Posterior cingulate gyrus (tissue), 11 donors: ENCODE data around the gene COA1.
"Not testable (repeated sequence)": the region's sequence is repeated elsewhere in the genome, so short reads cannot be mapped to it uniquely, and the experiment has no call there.

Experiments used
- DNase-seq, 10 donors: peaks; one replicate each; pipeline versions ENCODE4 v3.0.0 to v3.0.0-alpha.2; 2020 to 2021; ENCODE audit warnings: mixed read lengths in 3 of 10
- intact Hi-C: fragments of 100-400 bp; cut with DNase I; formaldehyde crosslinking; loops from one replicate; pipeline ENCODE4 v1.15.1; 2023

Gene COA1

GRCh38 chr7:43758822-43759683 lies 29.7 kb upstream of the COA1 start:
- intact Hi-C loops, result no loop called here
- DNase-seq, result peak in 4 of 10 donors; percentile 13 to 87 (median 20)

- intact Hi-C loops, result no loop called here
- DNase-seq, result peak; percentile 42 to 94 (median 68)
These were observed 28.9 kb upstream of the COA1 start, which contains the start of gene BLVRA for GRCh38 chr7:43758029-43758821. BLVRA (plus strand) TSS chr7:43758680; CDS start chr7:43771159, 12,479 bp downstream.

- DNase-seq, result no peak
- intact Hi-C loops, result no loop called here
These were observed 27.9 kb upstream of the COA1 start for GRCh38 chr7:43757073-43757720.

GRCh38 chr7:43756368-43757072 lies 27.2 kb upstream of the COA1 start:
- peak in 2 of 10 donors; percentile 7 to 25 for DNase-seq

GRCh38 chr7:43754596-43754995 lies 25.3 kb upstream of the COA1 start:
- DNase-seq, result no peak
- intact Hi-C loops, result no loop called here

More at GRCh38 chr7:43756368-43757072, 27.2 kb upstream of the COA1 start:
- intact Hi-C loops, result no loop called here

- no peak for DNase-seq
- intact Hi-C loops, result no loop called here
These were observed 24.5 kb upstream of the COA1 start for GRCh38 chr7:43753843-43754242.

GRCh38 chr7:43753271-43753810 lies 24.0 kb upstream of the COA1 start:
- intact Hi-C loops, result no loop called here
- DNase-seq, result no peak

GRCh38 chr7:43752411-43752810 lies 23.1 kb upstream of the COA1 start:
- intact Hi-C loops, result no loop called here
- DNase-seq, result no peak

GRCh38 chr7:43750016-43750887 lies 20.9 kb upstream of the COA1 start:
- DNase-seq, result no peak
- intact Hi-C loops, result no loop called here

GRCh38 chr7:43749383-43749940 lies 20.1 kb upstream of the COA1 start:
- intact Hi-C loops, result no loop called here
- DNase-seq, result no peak

- intact Hi-C loops, result no loop called here
- no peak for DNase-seq
These were observed 18.2 kb upstream of the COA1 start for GRCh38 chr7:43747328-43748105.

- DNase-seq, result no peak
- intact Hi-C loops, result no loop called here
These were observed 13.4 kb upstream of the COA1 start for GRCh38 chr7:43742692-43743091.

GRCh38 chr7:43737467-43738127 lies 8.3 kb upstream of the COA1 start:
- intact Hi-C loops, result no loop called here
- peak in 1 of 10 donors; percentile 59 for DNase-seq

- no peak for DNase-seq
- intact Hi-C loops, result no loop called here
These were observed 6.7 kb upstream of the COA1 start for GRCh38 chr7:43735802-43736603.

- DNase-seq, result no peak
- intact Hi-C loops, result no loop called here
These were observed 6.1 kb upstream of the COA1 start for GRCh38 chr7:43735403-43735801.

- intact Hi-C loops, DNase-seq: not testable (repeated sequence)
These were observed 5.4 kb upstream of the COA1 start for GRCh38 chr7:43734575-43735332.
